Heart right ventricle (tissue), 16 donors: Measurements from ENCODE around the gene OXCT1. TPM values are rescaled to one million over a fixed set of nuclear protein-coding genes. Genes with fewer than 3 reads are reported as not detected.
A peak's percentile ranks its signal among the peaks of the same experiment; 100 is the strongest.
"Not testable (repeated sequence)": the region's sequence is repeated elsewhere in the genome, so short reads cannot be mapped to it uniquely, and the experiment has no call there.

ENCODE experiments used
- ATAC-seq, 8 donors: fragments of 200-7000 bp; cut with Tn5 transposase; one replicate each; pipeline ENCODE4 v1.9.1; 2020; ENCODE audit warnings: mild to moderate bottlenecking in 8 of 8, moderate library complexity in 8 of 8, moderate number of reproducible peaks in 1 of 8
- DNase-seq, 2 donors: peaks; one replicate each; pipeline ENCODE4 v3.0.0-alpha.2; 2020
- H3K27ac ChIP-seq, 10 donors: fragments of 200-600 bp; sonication (generic) in 2 of 10; one replicate each; pipeline versions ENCODE4 v1.5.0 to v1.8.0; 2020 to 2022; ENCODE audit warnings: mild to moderate bottlenecking in 3 of 10
- H3K27me3 ChIP-seq, 7 donors: fragments of 200-600 bp; one replicate each; pipeline ENCODE4 v1.8.0; 2021 to 2022; ENCODE audit warnings: mild to moderate bottlenecking in 2 of 7
- H3K36me3 ChIP-seq, 9 donors: fragments of 200-600 bp; sonication (generic) in 1 of 9; one replicate each; pipeline versions ENCODE4 v1.5.0 to v1.8.0; 2020 to 2022; ENCODE audit warnings: mild to moderate bottlenecking in 2 of 9
- H3K4me1 ChIP-seq, 9 donors: fragments of 200-600 bp; sonication (generic) in 1 of 9; one replicate each; pipeline versions ENCODE4 v1.5.0 to v1.8.0; 2020 to 2022; ENCODE audit warnings: mild to moderate bottlenecking in 4 of 9
- H3K4me3 ChIP-seq, 10 donors: fragments of 200-600 bp; sonication (generic) in 2 of 10; one replicate each; pipeline versions ENCODE4 v1.5.0 to v1.8.0; 2020 to 2022; ENCODE audit warnings: mild to moderate bottlenecking in 7 of 10, moderate library complexity in 2 of 10
- H3K9me3 ChIP-seq, 11 donors: fragments of 200-600 bp in 10 of 11; sonication (generic) in 2 of 11; one replicate each; pipeline versions ENCODE4 v1.5.0 to v1.8.0; 2013 to 2022; ENCODE audit warnings: mild to moderate bottlenecking in 2 of 11, control low read depth in 1 of 11, moderate library complexity in 1 of 11
- CTCF ChIP-seq, 9 donors: fragments of 200-600 bp; sonication (generic) in 2 of 9; IDR thresholded peaks; one replicate each; pipeline versions ENCODE4 v1.5.0 to v1.8.0; 2021 to 2022; ENCODE audit warnings: antibody characterized with exemption in 9 of 9, mild to moderate bottlenecking in 5 of 9, moderate library complexity in 1 of 9
- WGBS, 2 donors: extraction: QIAGEN DNeasy Blood & Tissue Kit; methylation state at CpG; one replicate each; pipeline ENCODE4 v1.1.7; 2013; ENCODE audit warnings: inconsistent platforms in 1 of 2; 5-methylcytosine and 5-hydroxymethylcytosine counted together
- intact Hi-C, 10 donors: fragments of 100-400 bp; cut with DNase I; formaldehyde crosslinking; loops; one replicate each; pipeline versions ENCODE4 v1.11.1 to v1.14.2; 2022
- polyA plus RNA-seq, 2 donors: library from polyadenylated mRNA; stranded (reverse); fragments of 200-250 nt; gene quantifications; one replicate each; pipeline ENCODE4 v1.2.3, GENCODE V29; 2013
- total RNA-seq, 10 donors: library from RNA; stranded (reverse); fragmentation: NEBNext Ultra II Directional in 3 of 10; extraction: Animal tissue kit (Norgen Biotek cat#: 25700) in 3 of 10; gene quantifications; one replicate each; pipeline versions ENCODE4 v1.2.1 to v1.2.4, GENCODE V29; 2021 to 2023
- donor health status: Arrhythmogenic right ventricular cardiomyopathy.
- donor health status: ischemic (EF 13 %, LVEDD 7.1; RV severe dilation, severe dysfunction).
- donor health status: healthy with polysubstance abuse.
- donor health status: DM: no; HTN: yes; CAD: no.
- donor health status: DM: no; HTN: no; CAD: no.
- donor health status: ischemic (EF 25% LVEDD 6.9; RV normal size, moderate dysfunction).
- donor health status: ischemic (EF 25% LVEDD 5.7; RV mildly dilated, moderate dysfunction).
- donor health status: healthy.
- donor health status: DM: yes; HTN: yes; CAD: no.
- donor health status: Ischemic cardiomyopathy.
- donor health status: ischemic (EF 35%, LVEDD 5.7; RV mildly dilated, moderate dysfunction).
- donor health status: nonischemic (EF 11% LVEDD 7.7; RV severe dilation, severe dysfunction).
- donor health status: DM: yes; HTN: yes; CAD: no.
- donor health status: PGD.
- donor health status: ischemic (EF 29% LVEDD 5.4; RV normal size, mild dysfunction).
- donor health status: nonischemic (EF 23%, LVEDD 6.1; RV moderate dilation, normal function).

The OXCT1 gene
- total and polyA plus RNA-seq, 12 donors, result 22.2 to 340 (median 234) TPM

GRCh38 chr5:41852293-41852692 is 17.9 kb downstream of the OXCT1 start:
- 98% methylated on average over 2 of the region's 2 CpGs for WGBS, 2 donors
- DNase-seq (no peak), ATAC-seq (no peak)
- Histone ChIP-seq H3K9me3 (no peaks in the 10 kb centered on the region), H3K4me1 (peaks cover 0 to 4% (median 0%) of the 10 kb centered on the region in 9 donors), H3K27ac (no peak overlapping the region), H3K4me3 (no peak overlapping the region), H3K27me3 (no peaks in the 10 kb centered on the region), H3K36me3 (peaks cover 0 to 75% (median 38%) of the 10 kb centered on the region in 9 donors)
- intact Hi-C loops, result loop anchor here in 4 of 10 donors (10.0 kb wide), 4 partner anchors 73 to 1033 kb away; partner anchors contain the start of gene FBXO4 (in 1 of the 4)
- no peak for TF ChIP-seq CTCF (IDR thresholded peaks at IDR 0.05)

- Histone ChIP-seq H3K27ac (no peak overlapping the region), H3K4me1 (no peaks in the 10 kb centered on the region), H3K4me3 (no peak overlapping the region), H3K27me3 (no peaks in the 10 kb centered on the region), H3K9me3 (no peaks in the 10 kb centered on the region), H3K36me3 (peaks cover 0 to 82% (median 38%) of the 10 kb centered on the region in 9 donors)
- ATAC-seq (no peak), DNase-seq (no peak)
- intact Hi-C loops, result loop anchor here in 4 of 10 donors (10.0 kb wide), 4 partner anchors 74 to 1034 kb away; partner anchors contain the start of gene FBXO4 (in 1 of the 4)
- 41 to 45% methylated on average over 1 of the region's 1 CpG for WGBS, 2 donors
- no peak for TF ChIP-seq CTCF (IDR thresholded peaks at IDR 0.05)
Observed at GRCh38 chr5:41851116-41851515, 19.1 kb downstream of the OXCT1 start.

GRCh38 chr5:41848983-41849382 is 21.2 kb downstream of the OXCT1 start:
- ATAC-seq, result no peak
- no peaks in the 10 kb centered on the region for H3K27me3 ChIP-seq
- DNase-seq, result no peak
- H3K4me3 ChIP-seq, result no peak overlapping the region
- intact Hi-C loops, result loop anchor here in 4 of 10 donors (10.0 kb wide), 3 partner anchors 154 to 944 kb away; partner anchors contain the start of gene C7 (in 2 of the 4)
- no peak overlapping the region for H3K27ac ChIP-seq
- no peak for TF ChIP-seq CTCF (IDR thresholded peaks at IDR 0.05)
- peaks cover 0 to 61% (median 38%) of the 10 kb centered on the region in 9 donors for H3K36me3 ChIP-seq
- no peaks in the 10 kb centered on the region for H3K9me3 ChIP-seq
- WGBS, 2 donors, result 88 to 90% methylated on average over 6 of the region's 6 CpGs
- H3K4me1 ChIP-seq, result no peaks in the 10 kb centered on the region

- not testable (repeated sequence) for ATAC-seq, DNase-seq, H3K9me3 ChIP-seq, H3K27me3 ChIP-seq, H3K27ac ChIP-seq, H3K4me3 ChIP-seq
- WGBS, 2 donors, result 98 to 100% methylated on average over 1 of the region's 1 CpG
- intact Hi-C loops, result loop anchor here in 4 of 10 donors (10.0 kb wide), 3 partner anchors 151 to 941 kb away; partner anchors contain the start of gene C7 (in 2 of the 4)
- H3K4me1 ChIP-seq, result peaks cover 0 to 11% (median 0%) of the 10 kb centered on the region in 9 donors
- peaks cover 0 to 40% (median 11%) of the 10 kb centered on the region in 9 donors for H3K36me3 ChIP-seq
Observed at GRCh38 chr5:41845751-41846150, 24.5 kb downstream of the OXCT1 start.

GRCh38 chr5:41844502-41844901 is 25.7 kb downstream of the OXCT1 start:
- Histone ChIP-seq H3K4me1 (peaks cover 0 to 11% (median 0%) of the 10 kb centered on the region in 9 donors), H3K36me3 (peaks cover 0 to 37% (median 8%) of the 10 kb centered on the region in 9 donors), H3K4me3 (no peak overlapping the region), H3K27ac (no peak overlapping the region), H3K27me3 (no peaks in the 10 kb centered on the region), H3K9me3 (no peaks in the 10 kb centered on the region)
- intact Hi-C loops, result loop anchor here in 9 of 10 donors (5.0 to 10.0 kb wide), 8 partner anchors 132 to 942 kb away; partner anchors contain the start of gene C7 (in 3 of the 9)
- 40 to 44% methylated on average over 3 of the region's 3 CpGs for WGBS, 2 donors
- no peak for TF ChIP-seq CTCF (IDR thresholded peaks at IDR 0.05)
- peak in 3 of 8 donors; percentile 20 to 77 (median 55) for ATAC-seq
- no peak for DNase-seq
